ENCODE data around the gene CNGA1. TPM values are rescaled to one million over a fixed set of nuclear protein-coding genes. Genes with fewer than 3 reads are reported as not detected.

CNGA1 gene
- not detected for polyA plus RNA-seq

GRCh38 chr4:48016141-48017107, at the start of gene CNGA1, which contains the start of gene NIPAL1:
Gene CNGA1, minus strand, starts transcription at chr4:48016681. Its CDS starts 63,992 bp downstream, at chr4:47952689.
Gene NIPAL1, plus strand, starts transcription at chr4:48016772. Its CDS starts 68 bp downstream, at chr4:48016840.
- DNase-seq: peak; percentile 64 to 68 (median 66)
- Mint-ChIP-seq H3K4me1 (peaks cover 8 to 12% of the 10 kb centered on the region in 2 donors), H3K27ac (peak within 1 kb of the TSS in 2 of 6 donors; percentile 11 to 48), H3K9me3 (peaks cover 0 to 2% (median 0%) of the 10 kb centered on the region in 6 donors), H3K27me3 (ENCODE audit: low read depth in 3 of 3) (peaks cover 10 to 20% (median 12%) of the 10 kb centered on the region in 3 donors), H3K4me3 (peak within 1 kb of the TSS; percentile 82 to 94 (median 87)), H3K36me3 (no peaks in the 10 kb centered on the region)

- H3K4me1 Mint-ChIP-seq: peaks cover 46 to 86% of the 10 kb centered on the region in 2 donors
- H3K36me3 Mint-ChIP-seq: peaks cover 25 to 44% (median 41%) of the 10 kb centered on the region in 3 donors
- H3K27me3 Mint-ChIP-seq (ENCODE audit: low read depth in 3 of 3): peaks cover 0 to 6% (median 6%) of the 10 kb centered on the region in 3 donors
- DNase-seq: no peak
- H3K4me3 Mint-ChIP-seq: no peak overlapping the region
- peak overlapping the region in 4 of 6 donors; percentile 60 to 80 (median 70) for H3K27ac Mint-ChIP-seq
- H3K9me3 Mint-ChIP-seq: peaks cover 0 to 10% (median 0%) of the 10 kb centered on the region in 6 donors
Observed at GRCh38 chr4:48065587-48066052, 49.1 kb upstream of the CNGA1 start.

GRCh38 chr4:48064349-48064748, 47.9 kb upstream of the CNGA1 start:
- Mint-ChIP-seq H3K4me1 (peaks cover 51 to 90% of the 10 kb centered on the region in 2 donors), H3K36me3 (peaks cover 18 to 39% (median 38%) of the 10 kb centered on the region in 3 donors), H3K27ac (peak overlapping the region; percentile 15 to 80 (median 56)), H3K9me3 (peaks cover 0 to 16% (median under 1%) of the 10 kb centered on the region in 6 donors), H3K4me3 (no peak overlapping the region), H3K27me3 (ENCODE audit: low read depth in 3 of 3) (peaks cover 0 to 5% (median 2%) of the 10 kb centered on the region in 3 donors)
- DNase-seq: peak in 2 of 3 donors; percentile 24 to 28

- Mint-ChIP-seq H3K27ac (peak overlapping the region; percentile 9 to 85 (median 75)), H3K36me3 (peaks cover 0 to 10% (median 3%) of the 10 kb centered on the region in 3 donors), H3K4me3 (peak overlapping the region in 3 of 5 donors; percentile 6 to 26 (median 15)), H3K9me3 (peaks cover 0 to 17% (median 3%) of the 10 kb centered on the region in 6 donors), H3K4me1 (peaks cover 46 to 58% of the 10 kb centered on the region in 2 donors), H3K27me3 (ENCODE audit: low read depth in 3 of 3) (peaks cover 0 to 3% (median 0%) of the 10 kb centered on the region in 3 donors)
- peak; percentile 33 to 56 (median 55) for DNase-seq
Observed at GRCh38 chr4:48058617-48059530, 42.4 kb upstream of the CNGA1 start.

- Mint-ChIP-seq H3K4me3 (no peak overlapping the region), H3K9me3 (no peaks in the 10 kb centered on the region), H3K27me3 (ENCODE audit: low read depth in 3 of 3) (peaks cover 14 to 30% (median 24%) of the 10 kb centered on the region in 3 donors), H3K27ac (no peak overlapping the region), H3K4me1 (peaks cover 28 to 29% of the 10 kb centered on the region in 2 donors), H3K36me3 (peaks cover 0 to 7% (median 3%) of the 10 kb centered on the region in 3 donors)
- DNase-seq: no peak
Observed at GRCh38 chr4:48051078-48051477, 34.6 kb upstream of the CNGA1 start.

- Mint-ChIP-seq H3K4me1 (peaks cover 44 to 45% of the 10 kb centered on the region in 2 donors), H3K27ac (no peak overlapping the region), H3K36me3 (peaks cover 0 to 7% (median 3%) of the 10 kb centered on the region in 3 donors), H3K9me3 (no peaks in the 10 kb centered on the region), H3K4me3 (peak overlapping the region in 1 of 5 donors; percentile 10), H3K27me3 (ENCODE audit: low read depth in 3 of 3) (peaks cover 14 to 30% (median 30%) of the 10 kb centered on the region in 3 donors)
- no peak for DNase-seq
Observed at GRCh38 chr4:48049483-48049882, 33.0 kb upstream of the CNGA1 start.

- DNase-seq: peak in 1 of 3 donors; percentile 6
- Mint-ChIP-seq H3K27me3 (ENCODE audit: low read depth in 3 of 3) (peaks cover 18 to 36% (median 30%) of the 10 kb centered on the region in 3 donors), H3K4me3 (peak overlapping the region; percentile 7 to 83 (median 71)), H3K27ac (peak overlapping the region in 1 of 6 donors; percentile 24), H3K4me1 (peaks cover 60% of the 10 kb centered on the region in 2 donors), H3K9me3 (no peaks in the 10 kb centered on the region), H3K36me3 (peaks cover 0 to 7% (median 3%) of the 10 kb centered on the region in 3 donors)
Observed at GRCh38 chr4:48047896-48048295, 31.4 kb upstream of the CNGA1 start.

GRCh38 chr4:48047421-48047844, 31.0 kb upstream of the CNGA1 start:
- peaks cover 0 to 7% (median 3%) of the 10 kb centered on the region in 3 donors for H3K36me3 Mint-ChIP-seq
- H3K4me1 Mint-ChIP-seq: peaks cover 63 to 64% of the 10 kb centered on the region in 2 donors
- H3K27ac Mint-ChIP-seq: peak overlapping the region in 4 of 6 donors; percentile 1 to 79 (median 4)
- H3K9me3 Mint-ChIP-seq: no peaks in the 10 kb centered on the region
- H3K27me3 Mint-ChIP-seq (ENCODE audit: low read depth in 3 of 3): peaks cover 18 to 39% (median 31%) of the 10 kb centered on the region in 3 donors
- H3K4me3 Mint-ChIP-seq: peak overlapping the region; percentile 69 to 83 (median 77)
- DNase-seq: peak; percentile 76 to 83 (median 81)

- H3K4me1 Mint-ChIP-seq: peaks cover 63 to 64% of the 10 kb centered on the region in 2 donors
- H3K27ac Mint-ChIP-seq: no peak overlapping the region
- DNase-seq: no peak
- H3K9me3 Mint-ChIP-seq: no peaks in the 10 kb centered on the region
- H3K4me3 Mint-ChIP-seq: peak overlapping the region; percentile 9 to 71 (median 34)
- peaks cover 0 to 7% (median 3%) of the 10 kb centered on the region in 3 donors for H3K36me3 Mint-ChIP-seq
- peaks cover 23 to 42% (median 27%) of the 10 kb centered on the region in 3 donors for H3K27me3 Mint-ChIP-seq (ENCODE audit: low read depth in 3 of 3)
Observed at GRCh38 chr4:48046059-48046458, 29.6 kb upstream of the CNGA1 start.

GRCh38 chr4:48044298-48044697, 27.8 kb upstream of the CNGA1 start:
- Mint-ChIP-seq H3K27ac (no peak overlapping the region), H3K36me3 (peaks cover 0 to 1% (median 0%) of the 10 kb centered on the region in 3 donors), H3K9me3 (no peaks in the 10 kb centered on the region), H3K4me1 (peaks cover 63 to 64% of the 10 kb centered on the region in 2 donors), H3K27me3 (ENCODE audit: low read depth in 3 of 3) (peaks cover 11 to 34% (median 25%) of the 10 kb centered on the region in 3 donors), H3K4me3 (peak overlapping the region in 4 of 5 donors; percentile 0 to 48 (median 24))
- DNase-seq: no peak

GRCh38 chr4:48043504-48043903, 27.0 kb upstream of the CNGA1 start:
- Mint-ChIP-seq H3K36me3 (no peaks in the 10 kb centered on the region), H3K4me3 (no peak overlapping the region), H3K27ac (no peak overlapping the region), H3K4me1 (peaks cover 58 to 61% of the 10 kb centered on the region in 2 donors), H3K9me3 (no peaks in the 10 kb centered on the region), H3K27me3 (ENCODE audit: low read depth in 3 of 3) (peaks cover 15 to 34% (median 21%) of the 10 kb centered on the region in 3 donors)
- no peak for DNase-seq

GRCh38 chr4:48042979-48043461, 26.5 kb upstream of the CNGA1 start:
- Mint-ChIP-seq H3K27ac (no peak overlapping the region), H3K4me1 (peaks cover 53 to 56% of the 10 kb centered on the region in 2 donors), H3K4me3 (no peak overlapping the region), H3K36me3 (no peaks in the 10 kb centered on the region), H3K27me3 (ENCODE audit: low read depth in 3 of 3) (peaks cover 12 to 30% (median 18%) of the 10 kb centered on the region in 3 donors), H3K9me3 (no peaks in the 10 kb centered on the region)
- no peak for DNase-seq

Measured in immature natural killer cell (primary cell).